ENCODE results near the gene DGKI. TPM values are rescaled to one million over a fixed set of nuclear protein-coding genes. Genes with fewer than 3 reads are reported as not detected.

Gene DGKI
- polyA plus RNA-seq, 2 of the 4 experiments (the other 2 are of a cell fraction): 0.05 to 0.08 TPM

DNA sequence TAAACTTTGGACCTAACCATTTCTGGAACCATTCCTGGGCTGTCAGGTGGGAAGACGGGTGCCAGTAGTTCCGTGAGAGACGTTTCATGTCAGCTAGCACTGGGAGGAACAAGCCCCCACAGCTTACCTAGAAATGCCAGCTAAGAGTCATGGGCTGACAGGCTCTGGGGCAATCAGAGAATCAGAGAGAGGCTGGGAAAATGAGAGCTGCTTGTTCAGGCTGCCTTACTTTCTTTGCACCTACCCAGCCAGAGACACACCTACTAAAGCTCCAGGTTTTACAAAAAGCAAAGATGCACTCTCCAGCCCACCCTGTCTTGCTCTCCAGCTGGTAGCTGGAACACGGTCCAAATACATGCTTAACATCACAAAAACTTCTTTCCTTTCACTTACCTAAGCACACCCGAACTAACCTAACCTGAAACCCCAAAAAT, 503.9 kb downstream of the DGKI start:
- H3K27ac ChIP-seq: no peak overlapping the region
- no peaks in the 10 kb centered on the region for H3K4me1 ChIP-seq
- ChIA-PET POLR2A (no interaction called here), CTCF (no interaction called here)
- WGBS (ENCODE audit: missing lambda C conversion rate): 1% methylated on average over 5 of the region's 5 CpGs
- ATAC-seq (peak in 1 of 2 experiments; percentile 38; a peak in 3 of 6 replicates), FAIRE-seq (no peak), DNase-seq (ENCODE audit: low read depth in 1 of 2, low spot score in 1 of 2) (no peak)
- H3K4me3 ChIP-seq: no peak overlapping the region
- no peak for TF ChIP-seq EHMT2 (IDR thresholded peaks at IDR 0.05; ENCODE audit: low read depth)
- H3K9me3 ChIP-seq: no peaks in the 10 kb centered on the region
- H3K4me2 ChIP-seq: peak overlapping the region; percentile 45

DNA sequence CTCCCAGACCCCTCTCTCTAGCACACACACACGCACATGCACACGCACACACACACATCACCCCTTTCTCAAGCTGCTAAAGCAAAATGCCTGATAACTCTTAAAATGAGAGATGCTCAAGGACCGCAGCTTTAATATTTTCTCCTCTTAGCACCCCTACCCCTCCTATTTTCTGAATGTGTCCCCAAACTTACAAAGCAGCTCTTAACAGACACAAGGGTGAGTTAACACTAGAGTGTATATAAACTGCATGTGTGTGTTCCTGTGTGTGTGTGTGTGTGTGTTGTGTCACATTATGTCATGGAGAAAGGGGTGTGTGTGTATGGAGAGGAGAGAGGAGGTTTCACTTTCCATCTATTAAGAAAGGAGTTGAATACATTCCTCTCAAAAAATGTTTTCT, 504.5 kb downstream of the DGKI start:
- Histone ChIP-seq H3K4me3 (no peak overlapping the region), H3K27ac (no peak overlapping the region), H3K4me1 (no peaks in the 10 kb centered on the region), H3K4me2 (no peak overlapping the region), H3K9me3 (no peaks in the 10 kb centered on the region)
- DNase-seq (ENCODE audit: low read depth in 1 of 2, low spot score in 1 of 2): no peak
- no peak for TF ChIP-seq POLR2AphosphoS2 (conservative IDR thresholded peaks at IDR 0.05; ENCODE audit: low read length)
- no peak for TF ChIP-seq CBX2 (IDR thresholded peaks at IDR 0.05; ENCODE audit: borderline replicate concordance, low read depth)
- no peak for TF ChIP-seq SMC3 (IDR thresholded peaks at IDR 0.05)
- no peak for TF ChIP-seq PHF8 (IDR thresholded peaks at IDR 0.05; ENCODE audit: borderline replicate concordance, low read depth)
- TF ChIP-seq, protein P1, sequence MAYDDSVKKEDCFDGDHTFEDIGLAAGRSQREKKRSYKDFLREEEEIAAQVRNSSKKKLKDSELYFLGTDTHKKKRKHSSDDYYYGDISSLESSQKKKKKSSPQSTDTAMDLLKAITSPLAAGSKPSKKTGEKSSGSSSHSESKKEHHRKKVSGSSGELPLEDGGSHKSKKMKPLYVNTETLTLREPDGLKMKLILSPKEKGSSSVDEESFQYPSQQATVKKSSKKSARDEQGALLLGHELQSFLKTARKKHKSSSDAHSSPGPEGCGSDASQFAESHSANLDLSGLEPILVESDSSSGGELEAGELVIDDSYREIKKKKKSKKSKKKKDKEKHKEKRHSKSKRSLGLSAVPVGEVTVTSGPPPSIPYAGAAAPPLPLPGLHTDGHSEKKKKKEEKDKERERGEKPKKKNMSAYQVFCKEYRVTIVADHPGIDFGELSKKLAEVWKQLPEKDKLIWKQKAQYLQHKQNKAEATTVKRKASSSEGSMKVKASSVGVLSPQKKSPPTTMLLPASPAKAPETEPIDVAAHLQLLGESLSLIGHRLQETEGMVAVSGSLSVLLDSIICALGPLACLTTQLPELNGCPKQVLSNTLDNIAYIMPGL (CRISPR knock-in tag; IDR thresholded peaks at IDR 0.05; ENCODE audit: borderline replicate concordance): no peak
- no peak for TF ChIP-seq EHF (CRISPR knock-in tag; IDR thresholded peaks at IDR 0.05)
- TF ChIP-seq ZFP36 (IDR thresholded peaks at IDR 0.05; ENCODE audit: borderline replicate concordance, partially characterized antibody): no peak
- no peak for TF ChIP-seq CBX8 (IDR thresholded peaks at IDR 0.05)
- TF ChIP-seq RFX5 (IDR thresholded peaks at IDR 0.05): no peak
- TF ChIP-seq, protein P2, sequence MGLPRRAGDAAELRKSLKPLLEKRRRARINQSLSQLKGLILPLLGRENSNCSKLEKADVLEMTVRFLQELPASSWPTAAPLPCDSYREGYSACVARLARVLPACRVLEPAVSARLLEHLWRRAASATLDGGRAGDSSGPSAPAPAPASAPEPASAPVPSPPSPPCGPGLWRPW (IDR thresholded peaks at IDR 0.05): no peak
- no peak for TF ChIP-seq HDAC2 (IDR thresholded peaks at IDR 0.05)
- TF ChIP-seq NPAS2 (CRISPR knock-in tag; IDR thresholded peaks at IDR 0.05; ENCODE audit: borderline replicate concordance): no peak
- TF ChIP-seq, protein P3, sequence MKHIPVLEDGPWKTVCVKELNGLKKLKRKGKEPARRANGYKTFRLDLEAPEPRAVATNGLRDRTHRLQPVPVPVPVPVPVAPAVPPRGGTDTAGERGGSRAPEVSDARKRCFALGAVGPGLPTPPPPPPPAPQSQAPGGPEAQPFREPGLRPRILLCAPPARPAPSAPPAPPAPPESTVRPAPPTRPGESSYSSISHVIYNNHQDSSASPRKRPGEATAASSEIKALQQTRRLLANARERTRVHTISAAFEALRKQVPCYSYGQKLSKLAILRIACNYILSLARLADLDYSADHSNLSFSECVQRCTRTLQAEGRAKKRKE (CRISPR knock-in tag; IDR thresholded peaks at IDR 0.05; ENCODE audit: low read depth): no peak
- TF ChIP-seq MAZ (IDR thresholded peaks at IDR 0.05; ENCODE audit: borderline replicate concordance, low read depth, low read length): no peak
- no peak for TF ChIP-seq GATA3 (IDR thresholded peaks at IDR 0.05; ENCODE audit: borderline replicate concordance)
- TF ChIP-seq, protein P4, sequence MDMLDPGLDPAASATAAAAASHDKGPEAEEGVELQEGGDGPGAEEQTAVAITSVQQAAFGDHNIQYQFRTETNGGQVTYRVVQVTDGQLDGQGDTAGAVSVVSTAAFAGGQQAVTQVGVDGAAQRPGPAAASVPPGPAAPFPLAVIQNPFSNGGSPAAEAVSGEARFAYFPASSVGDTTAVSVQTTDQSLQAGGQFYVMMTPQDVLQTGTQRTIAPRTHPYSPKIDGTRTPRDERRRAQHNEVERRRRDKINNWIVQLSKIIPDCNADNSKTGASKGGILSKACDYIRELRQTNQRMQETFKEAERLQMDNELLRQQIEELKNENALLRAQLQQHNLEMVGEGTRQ (IDR thresholded peaks at IDR 0.05): no peak
- TF ChIP-seq FOSB (CRISPR knock-in tag; IDR thresholded peaks at IDR 0.05): no peak
- no peak for TF ChIP-seq CEBPB (IDR thresholded peaks at IDR 0.05)
- 32% methylated on average over 3 of the region's 3 CpGs for WGBS (ENCODE audit: missing lambda C conversion rate)
- ChIA-PET POLR2A (no interaction called here), CTCF (no interaction called here)
- no peak for FAIRE-seq
- ATAC-seq: no peak

DNA sequence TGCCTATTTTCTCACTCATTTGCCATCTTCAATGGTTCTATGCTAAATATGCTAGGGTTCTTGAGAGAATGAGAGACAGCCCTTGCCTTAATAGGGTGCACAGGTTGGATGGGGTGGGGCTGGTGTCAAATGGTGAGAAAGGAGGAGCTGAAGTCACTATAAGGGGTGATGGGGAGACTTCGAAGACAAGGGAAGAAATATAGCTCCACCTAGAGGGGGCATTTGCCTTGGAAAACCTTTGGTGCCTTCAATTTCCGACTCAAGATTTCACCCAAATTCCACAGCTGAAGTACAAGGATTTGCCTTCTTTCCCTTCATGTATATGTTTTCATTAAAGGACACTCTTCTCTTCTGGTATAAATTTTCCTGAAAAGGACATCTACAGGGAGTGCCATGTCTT, 508.9 kb downstream of the DGKI start:
- DNase-seq (ENCODE audit: low read depth in 1 of 2, low spot score in 1 of 2): no peak
- ChIA-PET CTCF (no interaction called here), POLR2A (no interaction called here)

More for the DNA sequence above, 508.9 kb downstream of the DGKI start:
- H3K4me1 ChIP-seq: no peaks in the 10 kb centered on the region
- no peaks in the 10 kb centered on the region for H3K9me3 ChIP-seq
- TF ChIP-seq, protein P3 (CRISPR knock-in tag; IDR thresholded peaks at IDR 0.05; ENCODE audit: low read depth): no peak
- no peak for TF ChIP-seq RNF2 (IDR thresholded peaks at IDR 0.05; ENCODE audit: borderline replicate concordance, low read depth)
- no peak for TF ChIP-seq TP53 (CRISPR knock-in tag; IDR thresholded peaks at IDR 0.05)
- no peak for TF ChIP-seq POLR2A (IDR thresholded peaks at IDR 0.05; ENCODE audit: low read length)
- WGBS (ENCODE audit: missing lambda C conversion rate): 13% methylated on average over 2 of the region's 2 CpGs
- H3K4me3 ChIP-seq: no peak overlapping the region
- H3K27ac ChIP-seq: no peak overlapping the region
- ATAC-seq (no peak), FAIRE-seq (no peak)
- no peak overlapping the region for H3K4me2 ChIP-seq
